Inflammatory macrophage treated with lipopolysaccharide for 1 hour (primary cell): ENCODE measurements around the gene SPATA12.

Experiments
- DNase-seq, 2 donors: peaks; one replicate each; pipeline ENCODE4 v3.0.0-alpha.2; 2020 to 2022

The SPATA12 gene

DNA sequence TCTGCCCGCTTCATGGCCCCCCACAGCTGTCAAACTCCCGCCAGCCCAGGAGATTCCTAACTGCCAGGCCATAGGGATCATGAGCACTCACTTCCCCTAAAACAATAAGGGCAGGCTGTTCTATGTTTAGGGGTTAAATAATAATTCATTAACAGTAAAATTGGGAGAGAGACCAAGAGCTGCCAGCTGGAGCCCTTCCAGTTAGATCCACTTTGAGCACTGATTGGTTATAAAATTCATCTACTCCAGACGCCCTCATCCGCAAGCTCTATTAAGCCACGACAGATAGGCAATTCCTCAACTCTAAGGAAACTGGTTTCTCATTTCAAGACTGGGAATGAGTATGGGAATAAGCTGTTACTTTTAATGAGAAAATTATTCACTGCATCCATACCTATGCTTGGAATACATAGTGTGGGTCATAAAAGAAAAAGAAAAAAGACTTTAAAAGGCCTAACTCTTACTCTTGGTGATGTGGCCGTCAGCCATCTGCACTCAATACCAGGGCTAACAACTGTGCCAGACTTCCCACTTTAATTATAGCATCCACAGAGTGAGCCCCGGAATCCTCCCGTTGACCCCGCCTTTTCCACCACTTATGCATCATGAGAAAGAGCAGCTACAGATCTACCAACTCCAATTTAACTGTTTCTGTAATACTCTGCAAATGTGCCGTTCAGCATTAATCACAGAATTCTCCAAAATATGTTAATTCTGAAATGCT lies 60.1 kb downstream of the SPATA12 start:
- no peak for DNase-seq
